ENCODE measurements around the gene AVP.
A peak's percentile ranks its signal among the peaks of the same experiment; 100 is the strongest.

The AVP gene

GRCh38 chr20:3092611-3093379 is 8.3 kb upstream of the AVP start:
- TF ChIP-seq CTCF (IDR thresholded peaks at IDR 0.05) = no peak
- Histone ChIP-seq H3K27ac (no peak overlapping the region), H3K4me3 (ENCODE audit: low read depth, low read length) (no peak overlapping the region), H3K4me2 (ENCODE audit: low read length) (peak overlapping the region; percentile 15), H3K79me2 (no peaks in the 10 kb centered on the region), H3K27me3 (ENCODE audit: control insufficient read depth, insufficient read depth, low read length) (no peaks in the 10 kb centered on the region), H3K36me3 (ENCODE audit: control insufficient read depth, insufficient read depth, low read length) (no peaks in the 10 kb centered on the region), H3K4me1 (no peaks in the 10 kb centered on the region), H3K9me3 (ENCODE audit: control insufficient read depth, low read length) (no peaks in the 10 kb centered on the region), H2AFZ (peak overlapping the region; percentile 51), H3K9ac (no peak overlapping the region)

GRCh38 chr20:3090565-3090964 is 6.0 kb upstream of the AVP start:
- Histone ChIP-seq H3K79me2 (no peaks in the 10 kb centered on the region), H3K9ac (no peak overlapping the region), H3K27me3 (ENCODE audit: control insufficient read depth, insufficient read depth, low read length) (no peaks in the 10 kb centered on the region), H3K4me2 (ENCODE audit: low read length) (no peak overlapping the region), H2AFZ (no peak overlapping the region), H3K4me1 (no peaks in the 10 kb centered on the region), H3K27ac (no peak overlapping the region), H3K4me3 (ENCODE audit: low read depth, low read length) (no peak overlapping the region), H3K9me3 (ENCODE audit: control insufficient read depth, low read length) (no peaks in the 10 kb centered on the region), H3K36me3 (ENCODE audit: control insufficient read depth, insufficient read depth, low read length) (no peaks in the 10 kb centered on the region)
- TF ChIP-seq CTCF (IDR thresholded peaks at IDR 0.05) = no peak

- no peaks in the 10 kb centered on the region for H3K4me1 ChIP-seq
- no peak overlapping the region for H3K4me2 ChIP-seq (ENCODE audit: low read length)
- H3K79me2 ChIP-seq = no peaks in the 10 kb centered on the region
- H3K4me3 ChIP-seq (ENCODE audit: low read depth, low read length) = no peak overlapping the region
- no peaks in the 10 kb centered on the region for H3K27me3 ChIP-seq (ENCODE audit: control insufficient read depth, insufficient read depth, low read length)
- H3K9me3 ChIP-seq (ENCODE audit: control insufficient read depth, low read length) = no peaks in the 10 kb centered on the region
- H3K36me3 ChIP-seq (ENCODE audit: control insufficient read depth, insufficient read depth, low read length) = no peaks in the 10 kb centered on the region
- no peak overlapping the region for H3K9ac ChIP-seq
- no peak for TF ChIP-seq CTCF (IDR thresholded peaks at IDR 0.05)
- H3K27ac ChIP-seq = no peak overlapping the region
- H2AFZ ChIP-seq = no peak overlapping the region
These were observed 3.5 kb upstream of the AVP start for GRCh38 chr20:3088031-3088430.

- no peak for TF ChIP-seq CTCF (IDR thresholded peaks at IDR 0.05)
- no peak overlapping the region for H3K4me2 ChIP-seq (ENCODE audit: low read length)
- H3K9me3 ChIP-seq (ENCODE audit: control insufficient read depth, low read length) = no peaks in the 10 kb centered on the region
- no peaks in the 10 kb centered on the region for H3K36me3 ChIP-seq (ENCODE audit: control insufficient read depth, insufficient read depth, low read length)
- H3K27ac ChIP-seq = no peak overlapping the region
- H3K27me3 ChIP-seq (ENCODE audit: control insufficient read depth, insufficient read depth, low read length) = no peaks in the 10 kb centered on the region
- no peak overlapping the region for H3K9ac ChIP-seq
- no peaks in the 10 kb centered on the region for H3K4me1 ChIP-seq
- H2AFZ ChIP-seq = no peak overlapping the region
- no peaks in the 10 kb centered on the region for H3K79me2 ChIP-seq
- no peak overlapping the region for H3K4me3 ChIP-seq (ENCODE audit: low read depth, low read length)
These were observed 1.1 kb upstream of the AVP start for GRCh38 chr20:3085571-3086072.

GRCh38 chr20:3084986-3085360 is 449 bp upstream of the AVP start:
- H3K27ac ChIP-seq = no peak overlapping the region
- no peaks in the 10 kb centered on the region for H3K27me3 ChIP-seq (ENCODE audit: control insufficient read depth, insufficient read depth, low read length)
- H3K9me3 ChIP-seq (ENCODE audit: control insufficient read depth, low read length) = no peaks in the 10 kb centered on the region
- no peak overlapping the region for H3K9ac ChIP-seq
- TF ChIP-seq CTCF (IDR thresholded peaks at IDR 0.05) = no peak
- H3K4me1 ChIP-seq = no peaks in the 10 kb centered on the region
- H3K79me2 ChIP-seq = no peaks in the 10 kb centered on the region
- H3K4me3 ChIP-seq (ENCODE audit: low read depth, low read length) = no peak overlapping the region
- H3K36me3 ChIP-seq (ENCODE audit: control insufficient read depth, insufficient read depth, low read length) = no peaks in the 10 kb centered on the region
- no peak overlapping the region for H3K4me2 ChIP-seq (ENCODE audit: low read length)
- no peak overlapping the region for H2AFZ ChIP-seq
